ENCODE results near the gene KIAA0513. TPM values are rescaled to one million over a fixed set of nuclear protein-coding genes. Genes with fewer than 3 reads are reported as not detected.

The KIAA0513 gene
- total RNA-seq, 4 donors from 2014 or later = 18.5 to 41.3 (median 34.5) TPM

GRCh38 chr16:85077576-85078125 lies 50.1 kb downstream of the KIAA0513 start:
- Histone ChIP-seq H3K27me3 (no peaks in the 10 kb centered on the region), H3K36me3 (peaks cover 0 to 17% (median 0%) of the 10 kb centered on the region in 4 donors), H3K27ac (no peak overlapping the region), H3K4me3 (no peak overlapping the region), H3K4me1 (no peaks in the 10 kb centered on the region), H3K9me3 (no peaks in the 10 kb centered on the region)
- no peak for DNase-seq
- 94% methylated on average over 16 of the region's 16 CpGs; no CpG with 5 or more reads in 1 of the 2 donors for WGBS, 2 donors (ENCODE audit: low coverage in 1 of 2)
- TF ChIP-seq EP300 (IDR thresholded peaks at IDR 0.05; ENCODE audit: low read depth) (no peak), CTCF (IDR thresholded peaks at IDR 0.05) (no peak), POLR2AphosphoS5 (IDR thresholded peaks at IDR 0.05) (no peak), POLR2A (IDR thresholded peaks at IDR 0.05) (no peak)
- intact Hi-C loops (cut with DNase I; ENCODE audit: low total_unique reads) = no loop called here
- in situ Hi-C loops (cut with MboI; ENCODE audit: low pct_ligation_motif_present in 1 of 4, low pct_unique_long_range_greater_than_20kb in 1 of 4, low sequenced_read_pairs in 3 of 4) = no loop called here

- WGBS, 2 donors (ENCODE audit: low coverage in 1 of 2) = 80% methylated on average over 10 of the region's 10 CpGs; no CpG with 5 or more reads in 1 of the 2 donors
- no peak for DNase-seq
- peaks cover 0 to 17% (median 0%) of the 10 kb centered on the region in 4 donors for H3K36me3 ChIP-seq
- H3K4me3 ChIP-seq = no peak overlapping the region
- no peaks in the 10 kb centered on the region for H3K4me1 ChIP-seq
- no peak overlapping the region for H3K27ac ChIP-seq
- in situ Hi-C loops (cut with MboI; ENCODE audit: low pct_ligation_motif_present in 1 of 4, low pct_unique_long_range_greater_than_20kb in 1 of 4, low sequenced_read_pairs in 3 of 4) (no loop called here), intact Hi-C loops (cut with DNase I; ENCODE audit: low total_unique reads) (no loop called here)
- H3K9me3 ChIP-seq = no peaks in the 10 kb centered on the region
- TF ChIP-seq POLR2AphosphoS5 (IDR thresholded peaks at IDR 0.05) (no peak), POLR2A (IDR thresholded peaks at IDR 0.05) (no peak)
- no peaks in the 10 kb centered on the region for H3K27me3 ChIP-seq
Measured at GRCh38 chr16:85078226-85078625, 50.6 kb downstream of the KIAA0513 start.

- Histone ChIP-seq H3K9me3 (no peaks in the 10 kb centered on the region), H3K4me3 (no peak overlapping the region), H3K36me3 (peaks cover 0 to 17% (median 0%) of the 10 kb centered on the region in 4 donors), H3K4me1 (no peaks in the 10 kb centered on the region), H3K27me3 (no peaks in the 10 kb centered on the region), H3K27ac (no peak overlapping the region)
- no peak for DNase-seq
- in situ Hi-C loops (cut with MboI; ENCODE audit: low pct_ligation_motif_present in 1 of 4, low pct_unique_long_range_greater_than_20kb in 1 of 4, low sequenced_read_pairs in 3 of 4) (no loop called here), intact Hi-C loops (cut with DNase I; ENCODE audit: low total_unique reads) (no loop called here)
- no peak for TF ChIP-seq POLR2AphosphoS5 (IDR thresholded peaks at IDR 0.05)
- no peak for TF ChIP-seq EP300 (IDR thresholded peaks at IDR 0.05; ENCODE audit: low read depth)
- no peak for TF ChIP-seq POLR2A (IDR thresholded peaks at IDR 0.05)
- TF ChIP-seq CTCF (IDR thresholded peaks at IDR 0.05) = no peak
- 96% methylated on average over 10 of the region's 10 CpGs; no CpG with 5 or more reads in 1 of the 2 donors for WGBS, 2 donors (ENCODE audit: low coverage in 1 of 2)
Measured at GRCh38 chr16:85078952-85079351, 51.4 kb downstream of the KIAA0513 start.

DNA sequence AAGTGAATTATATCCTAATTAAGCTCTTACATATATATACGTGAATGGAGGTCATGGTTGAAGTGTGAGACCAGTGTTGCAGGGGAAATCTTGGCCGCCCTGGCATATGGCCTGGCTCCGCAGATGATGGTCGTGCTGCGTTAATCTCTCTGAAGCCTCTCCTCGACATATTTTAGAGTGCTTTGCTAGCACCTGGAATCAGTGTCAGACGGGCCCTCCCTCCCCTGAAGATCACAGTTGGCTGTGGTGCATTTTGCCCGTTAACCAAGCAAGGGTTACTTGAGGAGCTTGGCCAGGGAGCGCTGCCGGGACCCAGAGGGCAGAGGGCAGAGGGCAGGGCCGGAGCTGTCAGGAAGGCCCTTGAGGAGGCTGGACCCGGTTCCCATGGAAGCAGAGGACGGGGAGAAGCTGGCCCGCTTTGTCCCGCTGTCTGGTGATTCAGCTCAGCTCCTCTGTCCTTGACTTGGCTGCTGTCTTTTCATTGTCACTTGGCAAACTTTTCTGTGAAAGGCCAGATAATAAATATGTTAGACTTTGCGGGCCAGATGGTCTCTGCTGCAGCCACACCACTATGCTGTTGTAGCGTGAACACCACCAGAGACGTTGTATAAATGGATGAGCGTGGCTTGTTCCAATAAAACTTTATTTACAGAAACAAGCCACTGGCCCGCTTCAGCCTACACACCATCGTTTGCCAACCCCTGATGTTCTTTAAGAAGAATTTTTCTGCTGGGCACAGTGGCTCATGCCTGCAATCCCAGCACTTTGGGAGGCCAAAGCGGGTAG lies 52.4 kb downstream of the KIAA0513 start:
- Histone ChIP-seq H3K27ac (no peak overlapping the region), H3K4me3 (no peak overlapping the region), H3K27me3 (no peaks in the 10 kb centered on the region), H3K36me3 (peaks cover 0 to 17% (median 0%) of the 10 kb centered on the region in 4 donors), H3K9me3 (no peaks in the 10 kb centered on the region), H3K4me1 (no peaks in the 10 kb centered on the region)
- 73 to 90% methylated on average over 6 to 22 of the region's 22 CpGs for WGBS, 2 donors (ENCODE audit: low coverage in 1 of 2)
- intact Hi-C loops (cut with DNase I; ENCODE audit: low total_unique reads) (no loop called here), in situ Hi-C loops (cut with MboI; ENCODE audit: low pct_ligation_motif_present in 1 of 4, low pct_unique_long_range_greater_than_20kb in 1 of 4, low sequenced_read_pairs in 3 of 4) (no loop called here)
- TF ChIP-seq POLR2AphosphoS5 (IDR thresholded peaks at IDR 0.05) (no peak), EP300 (IDR thresholded peaks at IDR 0.05; ENCODE audit: low read depth) (no peak), CTCF (IDR thresholded peaks at IDR 0.05) (no peak), POLR2A (IDR thresholded peaks at IDR 0.05) (no peak)
- DNase-seq = no peak
